Body of pancreas (tissue), 4 donors: ENCODE results near the gene NEXN.

Experiments
- CTCF ChIP-seq, 7 experiments: fragments of 450-650 bp in 4 of 7; fragments of 200-600 bp in 3 of 7; sonication (generic) in 3 of 7; IDR thresholded peaks; one replicate each; pipeline ENCODE4 v1.5.1; 2016 to 2019; ENCODE audit warnings: antibody characterized with exemption in 7 of 7
- POLR2A ChIP-seq, 3 donors: fragments of 450-650 bp; IDR thresholded peaks; one replicate each; pipeline ENCODE4 v1.6.1; 2016; ENCODE audit warnings: antibody characterized with exemption in 3 of 3, mild to moderate bottlenecking in 2 of 3

GRCh38 chr1:77906624-77907023, 18.2 kb downstream of the NEXN start:
- TF ChIP-seq CTCF (IDR thresholded peaks at IDR 0.05) (no peak), POLR2A (IDR thresholded peaks at IDR 0.05) (no peak)
